ENCODE results near the gene DDX50. TPM values are rescaled to one million over a fixed set of nuclear protein-coding genes. Genes with fewer than 3 reads are reported as not detected.
"Not testable (repeated sequence)": the region's sequence is repeated elsewhere in the genome, so short reads cannot be mapped to it uniquely, and the experiment has no call there.

DDX50 gene
- total and polyA plus RNA-seq, 12 donors = 13.3 to 45.3 (median 30.9) TPM

- Histone ChIP-seq H3K4me1 (replicated peaks in 1 of 2) (no peaks in the 10 kb centered on the region), H3K27ac (no peak overlapping the region), H3K9me3 (replicated peaks in 1 of 3) (peaks cover 0 to 12% (median 0%) of the 10 kb centered on the region in 3 donors), H3K27me3 (no peaks in the 10 kb centered on the region), H3K36me3 (replicated peaks in 1 of 2) (no peaks in the 10 kb centered on the region), H3K4me3 (no peak overlapping the region)
- TF ChIP-seq CTCF (IDR thresholded peaks at IDR 0.05) = no peak
- no peak for TF ChIP-seq POLR2A (IDR thresholded peaks at IDR 0.05)
- DNase-seq = no peak
- WGBS, 4 donors = 93 to 96% (median 95%) methylated on average over 4 to 5 of the region's 5 CpGs
- intact Hi-C loops (cut with DNase I) = no loop called here
Observed at GRCh38 chr10:68861253-68861652, 39.9 kb upstream of the DDX50 start.

DNA sequence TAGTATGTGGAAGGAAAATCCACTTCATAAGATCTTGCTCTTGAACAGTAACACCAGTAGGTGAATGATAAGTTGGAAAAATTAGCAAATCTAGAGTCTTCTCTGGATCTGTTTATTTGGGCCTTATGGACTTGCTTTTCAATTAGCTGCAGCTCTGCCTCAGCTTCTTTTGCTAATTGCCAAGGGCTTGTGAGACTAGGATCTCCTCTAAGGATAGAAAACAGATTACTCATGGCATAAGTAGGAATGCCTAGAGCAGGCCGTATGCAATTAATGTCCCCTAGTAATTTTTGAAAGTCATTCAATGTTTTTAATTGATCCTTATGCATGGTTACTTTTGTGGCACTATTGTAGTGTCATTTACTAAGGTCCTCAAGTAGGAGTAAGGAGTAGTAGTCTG lies 36.5 kb upstream of the DDX50 start:
- no peak overlapping the region for H3K27ac ChIP-seq
- peaks cover 0 to 12% (median 0%) of the 10 kb centered on the region in 3 donors for H3K9me3 ChIP-seq (replicated peaks in 1 of 3)
- no peak overlapping the region for H3K4me3 ChIP-seq
- H3K4me1 ChIP-seq (replicated peaks in 1 of 2) = no peaks in the 10 kb centered on the region
- H3K36me3 ChIP-seq (replicated peaks in 1 of 2) = no peaks in the 10 kb centered on the region
- DNase-seq = no peak
- intact Hi-C loops (cut with DNase I) = no loop called here
- TF ChIP-seq CTCF (IDR thresholded peaks at IDR 0.05) = no peak
- no peak for TF ChIP-seq POLR2A (IDR thresholded peaks at IDR 0.05)
- H3K27me3 ChIP-seq = no peaks in the 10 kb centered on the region
- WGBS, 4 donors = 85 to 98% (median 96%) methylated on average over 1 of the region's 1 CpG

GRCh38 chr10:68868173-68868572 lies 32.9 kb upstream of the DDX50 start:
- peaks cover 0 to 14% of the 10 kb centered on the region in 2 donors for H3K4me1 ChIP-seq (replicated peaks in 1 of 2)
- DNase-seq; H3K4me3 ChIP-seq; H3K36me3 ChIP-seq (replicated peaks in 1 of 2); H3K9me3 ChIP-seq (replicated peaks in 1 of 3); intact Hi-C loops (cut with DNase I); H3K27ac ChIP-seq; H3K27me3 ChIP-seq: not testable (repeated sequence)
- WGBS, 4 donors = 96 to 99% (median 96%) methylated on average over 8 of the region's 8 CpGs

DNA sequence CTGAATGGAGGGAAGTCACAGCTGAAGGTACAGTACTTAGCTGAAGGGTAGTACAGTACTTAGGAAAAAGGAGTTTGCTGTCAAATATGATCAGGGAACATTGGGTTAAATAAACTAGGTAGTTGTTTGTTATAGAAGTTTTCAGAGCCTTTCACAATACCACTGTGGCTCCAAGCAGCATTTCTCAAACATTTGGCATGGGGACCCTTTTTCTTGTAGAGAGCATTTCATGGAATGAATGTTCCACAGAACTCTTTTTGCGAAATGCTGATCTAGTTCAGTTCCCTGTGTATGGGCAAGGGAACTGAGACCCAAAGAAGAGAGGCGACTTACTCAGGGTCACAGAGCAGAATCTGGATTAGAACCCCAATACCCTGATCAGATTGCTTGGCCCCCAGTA lies 31.5 kb upstream of the DDX50 start:
- WGBS, 4 donors = 67 to 74% (median 69%) methylated on average over 2 of the region's 2 CpGs
- Histone ChIP-seq H3K36me3 (replicated peaks in 1 of 2) (no peaks in the 10 kb centered on the region), H3K4me1 (replicated peaks in 1 of 2) (peaks cover 0 to 14% of the 10 kb centered on the region in 2 donors), H3K27me3 (no peaks in the 10 kb centered on the region), H3K27ac (no peak overlapping the region), H3K9me3 (replicated peaks in 1 of 3) (no peaks in the 10 kb centered on the region), H3K4me3 (no peak overlapping the region)
- no peak for TF ChIP-seq POLR2A (IDR thresholded peaks at IDR 0.05)
- no peak for TF ChIP-seq CTCF (IDR thresholded peaks at IDR 0.05)
- no peak for DNase-seq
- intact Hi-C loops (cut with DNase I) = no loop called here

GRCh38 chr10:68870061-68870460 lies 31.1 kb upstream of the DDX50 start:
- H3K9me3 ChIP-seq (replicated peaks in 1 of 3) = no peaks in the 10 kb centered on the region
- DNase-seq = no peak
- intact Hi-C loops (cut with DNase I) = no loop called here
- H3K4me3 ChIP-seq = no peak overlapping the region
- WGBS, 4 donors = 78 to 98% (median 90%) methylated on average over 2 of the region's 2 CpGs
- H3K4me1 ChIP-seq (replicated peaks in 1 of 2) = peaks cover 0 to 14% of the 10 kb centered on the region in 2 donors
- TF ChIP-seq CTCF (IDR thresholded peaks at IDR 0.05) (no peak), POLR2A (IDR thresholded peaks at IDR 0.05) (no peak)
- no peaks in the 10 kb centered on the region for H3K27me3 ChIP-seq
- no peaks in the 10 kb centered on the region for H3K36me3 ChIP-seq (replicated peaks in 1 of 2)
- H3K27ac ChIP-seq = no peak overlapping the region
